Right lobe of liver (tissue), 6 donors: Measurements from ENCODE around the gene OBSCN. TPM values are rescaled to one million over a fixed set of nuclear protein-coding genes. Genes with fewer than 3 reads are reported as not detected.

Experiments used
- ATAC-seq, 4 donors: fragments of 200-7000 bp; cut with Tn5 transposase; one replicate each; pipeline ENCODE4 v1.9.1; 2020; ENCODE audit warnings: mild to moderate bottlenecking in 4 of 4, moderate library complexity in 4 of 4
- DNase-seq, 3 donors: peaks; one replicate each; pipeline ENCODE4 v3.0.0-alpha.2; 2020
- H3K27ac ChIP-seq, 3 donors: fragments of 200-600 bp; one replicate each; pipeline ENCODE4 v1.8.0; 2022
- H3K27me3 ChIP-seq, 2 donors: fragments of 200-600 bp; one replicate each; pipeline ENCODE4 v1.8.0; 2022
- H3K36me3 ChIP-seq, 4 donors: fragments of 200-600 bp; sonication (generic) in 1 of 4; one replicate each; pipeline versions ENCODE4 v1.5.1 to v1.8.0; 2017 to 2022; ENCODE audit warnings: control low read depth in 1 of 4
- H3K4me1 ChIP-seq, 4 donors: fragments of 200-600 bp; sonication (generic) in 1 of 4; one replicate each; pipeline versions ENCODE4 v1.5.1 to v1.8.0; 2017 to 2022; ENCODE audit warnings: control low read depth in 1 of 4
- H3K4me3 ChIP-seq, 3 donors: fragments of 200-600 bp; one replicate each; pipeline ENCODE4 v1.8.0; 2022
- H3K9me3 ChIP-seq, 4 donors: fragments of 200-600 bp; sonication (generic) in 1 of 4; one replicate each; pipeline versions ENCODE4 v1.5.1 to v1.8.0; 2017 to 2022; ENCODE audit warnings: control low read depth in 1 of 4
- CTCF ChIP-seq, 4 donors: fragments of 200-600 bp in 3 of 4; fragments of 450-650 bp in 1 of 4; IDR thresholded peaks; one replicate each; pipeline versions ENCODE4 v1.5.1 to v1.8.0; 2016 to 2022; ENCODE audit warnings: antibody characterized with exemption in 4 of 4, mild to moderate bottlenecking in 2 of 4
- POLR2A ChIP-seq: fragments of 450-650 bp; IDR thresholded peaks from one replicate; pipeline ENCODE4 v1.6.1; 2017; ENCODE audit warnings: antibody characterized with exemption, mild to moderate bottlenecking
- whole genome bisulfite sequencing: methylation state at CpG from one replicate; pipeline ENCODE4 v1.1.6; 2018; ENCODE audit warnings: low coverage, low lambda C conversion rate; ENCODE audit not compliant: insufficient coverage; ENCODE audit errors: missing lambda C conversion rate; 5-methylcytosine and 5-hydroxymethylcytosine counted together
- intact Hi-C, 2 donors: fragments of 100-400 bp; cut with DNase I; formaldehyde crosslinking; loops; one replicate each; pipeline versions ENCODE4 v1.11.2 to v1.14.1; 2022
- total RNA-seq, 6 experiments: library from RNA; depleted of rRNA in 2 of 6; stranded (reverse); fragments of >200 nt in 2 of 6; fragmentation: NEBNext Ultra II Directional in 3 of 6; extraction: Animal tissue kit (Norgen Biotek cat#: 25700) in 3 of 6; gene quantifications; one replicate each; pipeline versions ENCODE4 v1.1.0 to v1.2.4, GENCODE V29; 2016 to 2023
- donor health status: DM: no; HTN: yes; CAD: no.
- donor health status: DM: no; HTN: no; CAD: no.
- donor health status: DM: no; HTN: no; CAD: no.
- donor health status: DM: no; HTN: yes; CAD: no.
- donor health status: DM: no; HTN: yes; CAD: no.

OBSCN gene
- total RNA-seq, 6 experiments from 2014 or later: 0.43 to 3.5 (median 2.0) TPM

DNA sequence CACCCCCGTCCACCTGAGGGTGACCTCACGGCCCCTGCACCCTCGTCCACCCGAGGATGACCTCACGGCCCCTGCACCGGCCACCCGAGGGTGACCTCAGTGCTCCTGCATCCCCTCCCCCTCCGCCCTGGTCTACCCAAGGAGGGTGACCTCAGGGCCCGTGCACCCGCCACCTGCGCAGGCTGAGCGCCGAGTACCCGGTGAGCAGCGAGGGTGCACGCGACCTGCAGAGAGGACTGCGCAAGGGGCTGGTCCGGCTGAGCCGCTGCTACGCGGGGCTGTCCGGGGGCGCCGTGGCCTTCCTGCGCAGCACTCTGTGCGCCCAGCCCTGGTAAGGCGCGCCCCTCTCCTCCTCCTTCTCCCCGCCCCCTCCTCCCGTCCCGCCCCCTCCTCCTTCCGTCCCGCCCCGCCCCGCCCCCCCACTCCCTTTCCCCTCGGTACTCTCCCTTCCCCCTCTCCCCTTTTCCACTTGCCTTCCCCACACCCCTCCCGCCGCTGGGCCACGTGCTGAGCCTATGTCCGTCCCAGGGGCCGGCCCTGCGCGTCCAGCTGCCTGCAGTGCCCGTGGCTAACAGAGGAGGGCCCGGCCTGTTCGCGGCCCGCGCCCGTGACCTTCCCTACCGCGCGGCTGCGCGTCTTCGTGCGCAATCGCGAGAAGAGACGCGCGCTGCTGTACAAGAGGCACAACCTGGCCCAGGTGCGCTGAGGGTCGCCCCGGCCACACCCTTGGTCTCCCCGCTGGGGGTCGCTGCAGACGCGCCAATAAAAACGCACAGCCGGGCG lies 170.4 kb downstream of the OBSCN start:
- ATAC-seq: peak; percentile 69 to 78 (median 76)
- Histone ChIP-seq H3K4me3 (peak overlapping the region; percentile 38 to 53 (median 51)), H3K36me3 (no peaks in the 10 kb centered on the region), H3K27ac (no peak overlapping the region), H3K27me3 (no peaks in the 10 kb centered on the region), H3K9me3 (no peaks in the 10 kb centered on the region), H3K4me1 (peaks cover 0 to 7% (median 0%) of the 10 kb centered on the region in 4 donors)
- WGBS: 3% methylated on average over 37 of the region's 73 CpGs
- intact Hi-C loops: no loop called here
- DNase-seq: peak in 2 of 3 donors; percentile 67 to 71
- peak; percentile 40 to 50 (median 44) for TF ChIP-seq CTCF (IDR thresholded peaks at IDR 0.05)
- TF ChIP-seq POLR2A: no peak

DNA sequence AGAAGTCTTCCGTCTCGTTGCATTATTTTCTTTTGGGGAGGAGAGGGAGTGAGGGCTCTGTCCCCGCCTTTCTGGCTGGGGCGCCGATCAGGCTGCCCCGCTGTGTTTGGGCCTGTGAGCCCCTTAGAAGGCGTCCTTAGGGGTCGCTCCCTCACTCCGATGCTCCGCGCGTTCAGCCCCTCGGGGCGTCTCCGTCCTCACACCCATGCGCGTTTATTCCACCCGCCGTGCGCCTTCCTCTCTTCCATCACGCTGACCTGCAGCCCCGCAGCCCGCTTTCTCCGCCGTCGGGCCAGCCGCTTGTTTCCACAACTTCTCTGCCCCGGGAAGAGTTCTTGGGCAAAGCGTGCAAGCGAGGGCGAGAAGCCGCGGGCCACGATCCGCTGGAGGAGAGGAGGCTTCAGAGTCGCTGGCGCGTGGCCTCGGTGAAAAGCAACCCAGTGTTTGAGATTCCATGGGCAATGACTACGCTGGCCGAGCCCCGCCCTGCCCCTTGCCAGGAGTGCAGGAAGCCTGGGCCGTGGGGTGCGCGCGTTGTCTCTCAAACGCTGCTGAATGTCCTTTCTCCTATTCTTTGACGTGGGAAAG lies 171.1 kb downstream of the OBSCN start:
- H3K9me3 ChIP-seq: no peaks in the 10 kb centered on the region
- WGBS: 6% methylated on average over 16 of the region's 48 CpGs
- H3K4me1 ChIP-seq: peaks cover 0 to 7% (median 0%) of the 10 kb centered on the region in 4 donors
- no peak for ATAC-seq
- no peaks in the 10 kb centered on the region for H3K36me3 ChIP-seq
- peak in 2 of 3 donors; percentile 27 to 53 for DNase-seq
- no peaks in the 10 kb centered on the region for H3K27me3 ChIP-seq
- peak overlapping the region; percentile 38 to 53 (median 51) for H3K4me3 ChIP-seq
- intact Hi-C loops: no loop called here
- TF ChIP-seq CTCF (IDR thresholded peaks at IDR 0.05) (no peak), POLR2A (no peak)
- H3K27ac ChIP-seq: no peak overlapping the region

DNA sequence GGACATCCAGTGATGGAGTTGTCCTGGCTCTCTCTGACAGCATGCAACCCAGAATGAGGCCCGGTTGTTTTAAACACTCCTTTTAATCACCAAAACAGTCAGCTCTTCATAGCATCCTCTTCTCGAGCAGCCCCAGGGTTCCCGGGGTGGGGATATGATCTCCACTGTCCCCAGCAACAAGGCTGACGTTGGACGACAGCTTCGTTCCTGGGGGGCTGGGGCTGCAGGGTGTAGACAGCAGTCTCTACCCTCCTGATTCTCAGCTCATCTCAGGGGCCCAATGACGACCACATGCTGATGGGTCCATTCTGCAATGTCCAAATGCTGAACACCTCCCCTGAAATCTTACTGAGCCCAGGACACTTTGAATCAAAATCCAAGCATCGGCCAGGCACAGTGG lies 171.8 kb downstream of the OBSCN start:
- Histone ChIP-seq H3K27me3 (no peaks in the 10 kb centered on the region), H3K9me3 (no peaks in the 10 kb centered on the region), H3K4me3 (no peak overlapping the region), H3K4me1 (peaks cover 0 to 7% (median 0%) of the 10 kb centered on the region in 4 donors), H3K36me3 (no peaks in the 10 kb centered on the region), H3K27ac (no peak overlapping the region)
- peak in 2 of 3 donors; percentile 6 to 21 for DNase-seq
- WGBS: 71% methylated on average over 3 of the region's 8 CpGs
- TF ChIP-seq POLR2A (no peak), CTCF (IDR thresholded peaks at IDR 0.05) (no peak)
- intact Hi-C loops: no loop called here
- ATAC-seq: no peak

GRCh38 chr1:228381356-228381755 lies 173.5 kb downstream of the OBSCN start:
- no peaks in the 10 kb centered on the region for H3K27me3 ChIP-seq
- no peaks in the 10 kb centered on the region for H3K9me3 ChIP-seq
- WGBS: 55% methylated on average over 2 of the region's 2 CpGs
- DNase-seq (no peak), ATAC-seq (no peak)
- intact Hi-C loops: no loop called here
- no peak for TF ChIP-seq POLR2A
- no peak for TF ChIP-seq CTCF (IDR thresholded peaks at IDR 0.05)
- H3K4me3 ChIP-seq: no peak overlapping the region
- H3K27ac ChIP-seq: no peak overlapping the region
- no peaks in the 10 kb centered on the region for H3K36me3 ChIP-seq
- peaks cover 0 to 7% (median 0%) of the 10 kb centered on the region in 4 donors for H3K4me1 ChIP-seq
